HEK293 (cell line): ENCODE data around the gene ZNF280D.

Source experiments
- CTCF ChIA-PET: fragments of 350-600 bp; formaldehyde crosslinking; extraction: SDS; loops from one replicate; lab custom pipeline; 2021; ENCODE audit warnings: antibody characterized with exemption; lab: Yijun Ruan, JAX
- POLR2A ChIA-PET: fragments of 300-600 bp; formaldehyde crosslinking; extraction: SDS; loops from one replicate; lab custom pipeline; 2020; ENCODE audit warnings: antibody characterized with exemption, inconsistent platforms; lab: Yijun Ruan, JAX
- H3K27ac ChIP-seq: fragments of 200-500 bp; sonication (Bioruptor generic); 2 replicates; pipeline ENCODE4 v1.5.1; 2014; ENCODE audit warnings: low read depth, low read length, control low read depth, inconsistent platforms; ENCODE audit errors: extremely low read depth
- H3K36me3 ChIP-seq, 2 experiments: fragments of 200-500 bp in 1 of 2; sonication (Bioruptor generic) in 1 of 2; 1 replicate in 1 of 2; 2 replicates in 1 of 2; pipeline ENCODE4 v1.5.1; 2014 to 2017; ENCODE audit warnings: inconsistent platforms in 2 of 2, low read length in 2 of 2; ENCODE audit not compliant: control insufficient read depth in 2 of 2, insufficient read depth in 1 of 2
- H3K4me1 ChIP-seq: fragments of 200-500 bp; sonication (Bioruptor generic); 2 replicates; pipeline ENCODE4 v1.5.1; 2014; ENCODE audit warnings: mild to moderate bottlenecking, low read length, inconsistent platforms; ENCODE audit not compliant: control insufficient read depth, insufficient read depth
- H3K4me3 ChIP-seq: 2 replicates; pipeline ENCODE4 v1.5.1; 2011; ENCODE audit warnings: low read depth, mild to moderate bottlenecking, control low read depth, low read length, moderate library complexity
- H3K9me3 ChIP-seq: fragments of 200-500 bp; sonication (Bioruptor generic); 2 replicates; pipeline ENCODE4 v1.5.1; 2014; ENCODE audit warnings: low read depth, low read length, inconsistent platforms; ENCODE audit not compliant: control insufficient read depth, insufficient read depth
- CTCF ChIP-seq: fragments of 450-650 bp; formaldehyde crosslinking; IDR thresholded peaks from 2 replicates; pipeline ENCODE4 v1.5.1; 2016; ENCODE audit warnings: missing biosample characterization, missing genetic modification characterization
- HOXA7 ChIP-seq: sonication (generic); formaldehyde crosslinking; IDR thresholded peaks from 2 replicates; pipeline ENCODE4 v1.8.1; 2022; ENCODE audit warnings: missing genetic modification reagents, borderline replicate concordance
- INSM2 ChIP-seq: fragments of 450-650 bp; formaldehyde crosslinking; IDR thresholded peaks from 2 replicates; pipeline ENCODE4 v1.5.1; 2016; ENCODE audit warnings: missing biosample characterization, missing genetic modification characterization
- KLF1 ChIP-seq: fragments of 450-650 bp; formaldehyde crosslinking; IDR thresholded peaks from 2 replicates; pipeline ENCODE4 v1.5.1; 2016; ENCODE audit warnings: missing biosample characterization, missing genetic modification characterization
- KLF16 ChIP-seq: fragments of 450-650 bp; formaldehyde crosslinking; IDR thresholded peaks from 2 replicates; pipeline ENCODE4 v1.5.1; 2017; ENCODE audit warnings: missing biosample characterization, missing genetic modification characterization
- KLF7 ChIP-seq: fragments of 450-650 bp; formaldehyde crosslinking; IDR thresholded peaks from 2 replicates; pipeline ENCODE4 v1.5.1; 2016; ENCODE audit warnings: missing biosample characterization, missing genetic modification characterization, borderline replicate concordance
- MEIS1 ChIP-seq: sonication (generic); formaldehyde crosslinking; IDR thresholded peaks from 2 replicates; pipeline ENCODE4 v1.8.1; 2022; ENCODE audit warnings: missing genetic modification reagents, mild to moderate bottlenecking, borderline replicate concordance
- OSR2 ChIP-seq: fragments of 450-650 bp; formaldehyde crosslinking; IDR thresholded peaks from 2 replicates; pipeline ENCODE4 v1.5.1; 2016; ENCODE audit warnings: missing biosample characterization, missing genetic modification characterization
- SALL2 ChIP-seq: fragments of 450-650 bp; formaldehyde crosslinking; IDR thresholded peaks from 2 replicates; pipeline ENCODE4 v1.5.0; 2017; ENCODE audit warnings: missing biosample characterization, mild to moderate bottlenecking, missing genetic modification characterization, borderline replicate concordance
- SETDB1 ChIP-seq: IDR thresholded peaks from one replicate; pipeline ENCODE4 v1.6.1; 2017; ENCODE audit warnings: mild to moderate bottlenecking, low read length, moderate library complexity, mixed read lengths; ENCODE audit not compliant: insufficient read length
- ZBTB17 ChIP-seq: fragments of 450-650 bp; formaldehyde crosslinking; IDR thresholded peaks from 2 replicates; pipeline ENCODE4 v1.5.1; 2016; ENCODE audit warnings: missing biosample characterization, missing genetic modification characterization
- ZBTB20 ChIP-seq: fragments of 450-650 bp; formaldehyde crosslinking; IDR thresholded peaks from 2 replicates; pipeline ENCODE4 v1.5.1; 2016; ENCODE audit warnings: missing biosample characterization, missing genetic modification characterization
- ZBTB7A ChIP-seq: fragments of 450-650 bp; formaldehyde crosslinking; IDR thresholded peaks from 2 replicates; pipeline ENCODE4 v1.5.1; 2016; ENCODE audit warnings: low read depth, missing biosample characterization, missing genetic modification characterization
- ZFP37 ChIP-seq: fragments of 450-650 bp; formaldehyde crosslinking; IDR thresholded peaks from 2 replicates; pipeline ENCODE4 v1.5.1; 2016; ENCODE audit warnings: missing biosample characterization, missing genetic modification characterization
- ZNF140 ChIP-seq: fragments of 450-650 bp; formaldehyde crosslinking; IDR thresholded peaks from 2 replicates; pipeline ENCODE4 v1.5.1; 2016; ENCODE audit warnings: missing biosample characterization, missing genetic modification characterization
- ZNF174 ChIP-seq: fragments of 450-650 bp; formaldehyde crosslinking; IDR thresholded peaks from 2 replicates; pipeline ENCODE4 v1.5.0; 2017; ENCODE audit warnings: missing biosample characterization, mild to moderate bottlenecking, missing genetic modification characterization
- ZNF2 ChIP-seq: fragments of 450-650 bp; formaldehyde crosslinking; IDR thresholded peaks from 2 replicates; pipeline ENCODE4 v1.5.1; 2016; ENCODE audit warnings: missing biosample characterization, missing genetic modification characterization
- ZNF426 ChIP-seq: fragments of 450-650 bp; formaldehyde crosslinking; IDR thresholded peaks from 2 replicates; pipeline ENCODE4 v1.5.1; 2017; ENCODE audit warnings: missing biosample characterization, missing genetic modification characterization, mild to moderate bottlenecking, inconsistent platforms, moderate library complexity
- ZNF433 ChIP-seq: fragments of 450-650 bp; formaldehyde crosslinking; IDR thresholded peaks from 2 replicates; pipeline ENCODE4 v1.5.1; 2016; ENCODE audit warnings: missing biosample characterization, missing genetic modification characterization, low read depth
- ZNF501 ChIP-seq: fragments of 450-650 bp; formaldehyde crosslinking; IDR thresholded peaks from 2 replicates; pipeline ENCODE4 v1.5.1; 2016; ENCODE audit warnings: missing biosample characterization, missing genetic modification characterization
- ZNF529 ChIP-seq: fragments of 450-650 bp; formaldehyde crosslinking; IDR thresholded peaks from 2 replicates; pipeline ENCODE4 v1.5.1; 2017; ENCODE audit warnings: missing genetic modification characterization, missing biosample characterization; ENCODE audit not compliant: insufficient replicate concordance
- ZNF555 ChIP-seq: fragments of 450-650 bp; formaldehyde crosslinking; conservative IDR thresholded peaks from 2 replicates; pipeline ENCODE4 v1.5.1; 2017; ENCODE audit warnings: missing biosample characterization, mild to moderate bottlenecking, missing genetic modification characterization, inconsistent platforms
- ZNF560 ChIP-seq: fragments of 450-650 bp; formaldehyde crosslinking; IDR thresholded peaks from 2 replicates; pipeline ENCODE4 v1.5.1; 2017; ENCODE audit warnings: missing biosample characterization, missing genetic modification characterization, borderline replicate concordance
- ZNF623 ChIP-seq: fragments of 450-650 bp; formaldehyde crosslinking; IDR thresholded peaks from 2 replicates; pipeline ENCODE4 v1.5.1; 2016; ENCODE audit warnings: missing biosample characterization, missing genetic modification characterization
- ZNF768 ChIP-seq: fragments of 450-650 bp; formaldehyde crosslinking; IDR thresholded peaks from 2 replicates; pipeline ENCODE4 v1.5.1; 2018; ENCODE audit warnings: missing biosample characterization, mild to moderate bottlenecking, missing genetic modification characterization
- ZNF837 ChIP-seq: fragments of 450-650 bp; formaldehyde crosslinking; IDR thresholded peaks from 2 replicates; pipeline ENCODE4 v1.5.1; 2016; ENCODE audit warnings: missing biosample characterization, missing genetic modification characterization
- ZNF843 ChIP-seq: fragments of 450-650 bp; formaldehyde crosslinking; IDR thresholded peaks from 2 replicates; pipeline ENCODE4 v1.5.1; 2016; ENCODE audit warnings: missing biosample characterization, missing genetic modification characterization

The ZNF280D gene

GRCh38 chr15:56758770-56759449, 25.6 kb upstream of the ZNF280D start:
- no peaks in the 10 kb centered on the region for H3K9me3 ChIP-seq
- TF ChIP-seq SETDB1 (no peak), ZNF623 (tag by site-specific recombination) (no peak), ZNF843 (tag by site-specific recombination) (no peak), ZFP37 (no peak), ZNF174 (tag by site-specific recombination) (no peak), ZNF426 (no peak), MEIS1 (no peak), KLF7 (tag by site-specific recombination) (no peak), KLF1 (no peak), INSM2 (tag by site-specific recombination) (no peak), ZNF433 (tag by site-specific recombination) (no peak), OSR2 (tag by site-specific recombination) (no peak), KLF16 (no peak), ZBTB7A (tag by site-specific recombination) (no peak), ZNF560 (no peak), HOXA7 (no peak)
- TF ChIP-seq, all 188 proteins: peak for 0
- Histone ChIP-seq H3K36me3 (no peaks in the 10 kb centered on the region), H3K4me1 (no peaks in the 10 kb centered on the region), H3K27ac (no peak overlapping the region), H3K4me3 (no peak overlapping the region)
- ChIA-PET CTCF (interaction anchor here (1.1 kb wide), 1 partner anchor 19 kb away, joined by 3 read pairs; no protein-coding TSS in a partner anchor), POLR2A (no interaction called here)

- no peak for TF ChIP-seq KLF7 (tag by site-specific recombination)
- no peak for TF ChIP-seq ZNF2 (tag by site-specific recombination)
- no peak for TF ChIP-seq ZNF140 (tag by site-specific recombination)
- TF ChIP-seq ZBTB17, result no peak
- TF ChIP-seq ZNF555, result no peak
- Histone ChIP-seq H3K4me1 (no peaks in the 10 kb centered on the region), H3K9me3 (no peaks in the 10 kb centered on the region), H3K4me3 (no peak overlapping the region), H3K36me3 (no peaks in the 10 kb centered on the region), H3K27ac (no peak overlapping the region)
- CTCF ChIA-PET, result no interaction called here
- POLR2A ChIA-PET, result no interaction called here
Observed at GRCh38 chr15:56757875-56758274, 24.6 kb upstream of the ZNF280D start.

GRCh38 chr15:56754772-56755370, 21.6 kb upstream of the ZNF280D start:
- Histone ChIP-seq H3K27ac (no peak overlapping the region), H3K9me3 (no peaks in the 10 kb centered on the region), H3K4me3 (no peak overlapping the region), H3K4me1 (no peaks in the 10 kb centered on the region), H3K36me3 (no peaks in the 10 kb centered on the region)
- ChIA-PET CTCF (no interaction called here), POLR2A (no interaction called here)
- no peak for TF ChIP-seq ZBTB20 (tag by site-specific recombination)
- TF ChIP-seq ZNF837 (tag by site-specific recombination), result no peak
- no peak for TF ChIP-seq ZNF140 (tag by site-specific recombination)
- TF ChIP-seq CTCF (tag by site-specific recombination), result no peak
- no peak for TF ChIP-seq ZNF501 (tag by site-specific recombination)
- no peak for TF ChIP-seq ZNF768 (tag by site-specific recombination)
- no peak for TF ChIP-seq ZNF529 (tag by site-specific recombination)
- TF ChIP-seq SALL2 (tag by site-specific recombination), result no peak
